ENCODE results near the gene TLE1.
"Not testable (repeated sequence)": the region's sequence is repeated elsewhere in the genome, so short reads cannot be mapped to it uniquely, and the experiment has no call there.

TLE1 gene

GRCh38 chr9:81665322-81665871 lies 23.9 kb downstream of the TLE1 start:
- no peak for DNase-seq (ENCODE audit: low read depth, low spot score)
- no peak overlapping the region for H3K4me3 ChIP-seq (ENCODE audit: low read length)

GRCh38 chr9:81664638-81665222 lies 24.6 kb downstream of the TLE1 start:
- no peak overlapping the region for H3K4me3 ChIP-seq (ENCODE audit: low read length)
- no peak for DNase-seq (ENCODE audit: low read depth, low spot score)

- no peak overlapping the region for H3K4me3 ChIP-seq (ENCODE audit: low read length)
- DNase-seq (ENCODE audit: low read depth, low spot score): no peak
Measured at GRCh38 chr9:81661339-81661738, 28.0 kb downstream of the TLE1 start.

GRCh38 chr9:81656871-81657337 lies 32.4 kb downstream of the TLE1 start:
- no peak overlapping the region for H3K4me3 ChIP-seq (ENCODE audit: low read length)
- no peak for DNase-seq (ENCODE audit: low read depth, low spot score)

GRCh38 chr9:81656004-81656403 lies 33.3 kb downstream of the TLE1 start:
- no peak for DNase-seq (ENCODE audit: low read depth, low spot score)
- no peak overlapping the region for H3K4me3 ChIP-seq (ENCODE audit: low read length)

GRCh38 chr9:81653240-81653639 lies 36.1 kb downstream of the TLE1 start:
- no peak overlapping the region for H3K4me3 ChIP-seq (ENCODE audit: low read length)
- no peak for DNase-seq (ENCODE audit: low read depth, low spot score)

- DNase-seq (ENCODE audit: low read depth, low spot score): no peak
Measured at GRCh38 chr9:81652058-81652687, 37.2 kb downstream of the TLE1 start.

GRCh38 chr9:81650586-81651515 lies 38.5 kb downstream of the TLE1 start:
- DNase-seq (ENCODE audit: low read depth, low spot score): no peak
- no peak overlapping the region for H3K4me3 ChIP-seq (ENCODE audit: low read length)

More at GRCh38 chr9:81652058-81652687, 37.2 kb downstream of the TLE1 start:
- H3K4me3 ChIP-seq (ENCODE audit: low read length): no peak overlapping the region

GRCh38 chr9:81649475-81650240 lies 39.7 kb downstream of the TLE1 start:
- no peak overlapping the region for H3K4me3 ChIP-seq (ENCODE audit: low read length)
- DNase-seq (ENCODE audit: low read depth, low spot score): no peak

GRCh38 chr9:81648891-81649290 lies 40.5 kb downstream of the TLE1 start:
- DNase-seq (ENCODE audit: low read depth, low spot score): no peak
- H3K4me3 ChIP-seq (ENCODE audit: low read length): no peak overlapping the region

GRCh38 chr9:81646337-81646736 lies 43.0 kb downstream of the TLE1 start:
- no peak for DNase-seq (ENCODE audit: low read depth, low spot score)
- H3K4me3 ChIP-seq (ENCODE audit: low read length): no peak overlapping the region

GRCh38 chr9:81644513-81644912 lies 44.8 kb downstream of the TLE1 start:
- DNase-seq (ENCODE audit: low read depth, low spot score); H3K4me3 ChIP-seq (ENCODE audit: low read length): not testable (repeated sequence)

GRCh38 chr9:81637276-81637675 lies 52.1 kb downstream of the TLE1 start:
- H3K4me3 ChIP-seq (ENCODE audit: low read length): no peak overlapping the region
- no peak for DNase-seq (ENCODE audit: low read depth, low spot score)

- no peak for DNase-seq (ENCODE audit: low read depth, low spot score)
Measured at GRCh38 chr9:81636255-81636599, 53.1 kb downstream of the TLE1 start.

GRCh38 chr9:81635521-81636254 lies 53.7 kb downstream of the TLE1 start:
- no peak overlapping the region for H3K4me3 ChIP-seq (ENCODE audit: low read length)
- no peak for DNase-seq (ENCODE audit: low read depth, low spot score)

More at GRCh38 chr9:81636255-81636599, 53.1 kb downstream of the TLE1 start:
- no peak overlapping the region for H3K4me3 ChIP-seq (ENCODE audit: low read length)

- DNase-seq (ENCODE audit: low read depth, low spot score): no peak
- H3K4me3 ChIP-seq (ENCODE audit: low read length): no peak overlapping the region
Measured at GRCh38 chr9:81634915-81635516, 54.3 kb downstream of the TLE1 start.

GRCh38 chr9:81633952-81634854 lies 55.1 kb downstream of the TLE1 start:
- DNase-seq (ENCODE audit: low read depth, low spot score): no peak
- H3K4me3 ChIP-seq (ENCODE audit: low read length): no peak overlapping the region
